ENCODE results near the gene PTMA. TPM values are rescaled to one million over a fixed set of nuclear protein-coding genes. Genes with fewer than 3 reads are reported as not detected.
A peak's percentile ranks its signal among the peaks of the same experiment; 100 is the strongest.
"Not testable (repeated sequence)": the region's sequence is repeated elsewhere in the genome, so short reads cannot be mapped to it uniquely, and the experiment has no call there.

PTMA gene
- polyA plus RNA-seq, 3 donors = 1,062 to 1,127 (median 1,072) TPM

- Histone ChIP-seq H3K36me3 (replicated peaks in 1 of 2; ENCODE audit: control insufficient read depth in 1 of 2, insufficient read depth in 2 of 2, low read length in 2 of 2) (peaks cover 11 to 13% of the 10 kb centered on the region in 2 donors), H3K4me1 (ENCODE audit: control insufficient read depth in 1 of 2, insufficient read depth in 2 of 2, low read length in 2 of 2) (peaks cover 35 to 36% of the 10 kb centered on the region in 2 donors), H3K4me2 (replicated peaks; ENCODE audit: extremely low read depth, low read length, poor library complexity, severe bottlenecking) (peak overlapping the region; percentile 93), H3K9ac (ENCODE audit: insufficient read depth, low read length, poor library complexity, severe bottlenecking) (peak overlapping the region; percentile 100), H3K79me2 (ENCODE audit: insufficient read depth, low read length) (peaks cover 42% of the 10 kb centered on the region), H2AFZ (ENCODE audit: insufficient read depth, low read depth, low read length, poor library complexity, severe bottlenecking) (no peak overlapping the region), H3K9me3 (replicated peaks in 1 of 2; ENCODE audit: control insufficient read depth in 1 of 2, insufficient read depth in 1 of 2, low read length in 2 of 2) (no peaks in the 10 kb centered on the region), H3K27ac (ENCODE audit: low read depth in 1 of 2, low read length in 2 of 2) (peak overlapping the region; percentile 91 to 92), H3K4me3 (replicated peaks in 1 of 3; ENCODE audit: low read depth in 2 of 3, low read length in 3 of 3) (peak overlapping the region; percentile 63 to 99 (median 97)), H3K27me3 (ENCODE audit: control insufficient read depth in 2 of 2, insufficient read depth in 2 of 2, low read length in 2 of 2) (no peaks in the 10 kb centered on the region), H4K20me1 (ENCODE audit: insufficient read depth, low read length) (peaks cover 62% of the 10 kb centered on the region)
- peak overlapping the region; percentile 91 to 93 for H3K4me3 Mint-ChIP-seq
- intact Hi-C loops (cut with micrococcal nuclease) = loop anchor here in 1 of 2 donors (10.0 kb wide), 1 partner anchor 197 kb away; no protein-coding TSS in a partner anchor
- no peak for TF ChIP-seq CTCF (IDR thresholded peaks at IDR 0.05)
- H3K9me3 Mint-ChIP-seq = peaks cover 0 to 3% (median 0%) of the 10 kb centered on the region in 7 donors
- peak in 1 of 3 donors; percentile 58 for DNase-seq
- H3K4me1 Mint-ChIP-seq = peaks cover 28% of the 10 kb centered on the region
- H3K27me3 Mint-ChIP-seq (ENCODE audit: low read depth in 3 of 3) = peaks cover 0 to 4% (median 0%) of the 10 kb centered on the region in 3 donors
- peaks cover 21 to 34% of the 10 kb centered on the region in 2 donors for H3K36me3 Mint-ChIP-seq
- H3K27ac Mint-ChIP-seq = peak overlapping the region; percentile 92 to 100 (median 97)
- 33% methylated on average over 6 of the region's 9 CpGs for WGBS (ENCODE audit: insufficient coverage)
These were observed 3.5 kb downstream of the PTMA start for GRCh38 chr2:231711677-231712450.

GRCh38 chr2:231712451-231713021 lies 4.2 kb downstream of the PTMA start:
- peak overlapping the region; percentile 93 for H3K4me2 ChIP-seq (replicated peaks; ENCODE audit: extremely low read depth, low read length, poor library complexity, severe bottlenecking)
- peak overlapping the region; percentile 92 to 100 (median 97) for H3K27ac Mint-ChIP-seq
- DNase-seq = peak; percentile 38 to 55 (median 41)
- peak overlapping the region; percentile 37 for H3K9ac ChIP-seq (ENCODE audit: insufficient read depth, low read length, poor library complexity, severe bottlenecking)
- H2AFZ ChIP-seq (ENCODE audit: insufficient read depth, low read depth, low read length, poor library complexity, severe bottlenecking); H3K9me3 ChIP-seq (replicated peaks in 1 of 2; ENCODE audit: control insufficient read depth in 1 of 2, insufficient read depth in 1 of 2, low read length in 2 of 2); H3K9me3 Mint-ChIP-seq; H3K27me3 ChIP-seq (ENCODE audit: control insufficient read depth in 2 of 2, insufficient read depth in 2 of 2, low read length in 2 of 2); H3K27me3 Mint-ChIP-seq (ENCODE audit: low read depth in 3 of 3): not testable (repeated sequence)
- H3K4me1 ChIP-seq (ENCODE audit: control insufficient read depth in 1 of 2, insufficient read depth in 2 of 2, low read length in 2 of 2) = peaks cover 33 to 38% of the 10 kb centered on the region in 2 donors
- peaks cover 31% of the 10 kb centered on the region for H3K4me1 Mint-ChIP-seq
- peaks cover 21 to 34% of the 10 kb centered on the region in 2 donors for H3K36me3 Mint-ChIP-seq
- WGBS (ENCODE audit: insufficient coverage) = 40% methylated on average over 3 of the region's 18 CpGs
- H3K79me2 ChIP-seq (ENCODE audit: insufficient read depth, low read length) = peaks cover 42% of the 10 kb centered on the region
- peaks cover 62% of the 10 kb centered on the region for H4K20me1 ChIP-seq (ENCODE audit: insufficient read depth, low read length)
- intact Hi-C loops (cut with micrococcal nuclease) = loop anchor here in 1 of 2 donors (1.0 to 10.0 kb wide), 2 partner anchors 35 to 198 kb away; no protein-coding TSS in a partner anchor
- peak overlapping the region; percentile 91 to 93 for H3K4me3 Mint-ChIP-seq
- H3K4me3 ChIP-seq (replicated peaks in 1 of 3; ENCODE audit: low read depth in 2 of 3, low read length in 3 of 3) = peak overlapping the region in 2 of 3 experiments; percentile 63 to 99
- peaks cover 11 to 13% of the 10 kb centered on the region in 2 donors for H3K36me3 ChIP-seq (replicated peaks in 1 of 2; ENCODE audit: control insufficient read depth in 1 of 2, insufficient read depth in 2 of 2, low read length in 2 of 2)
- peak overlapping the region; percentile 91 to 92 for H3K27ac ChIP-seq (ENCODE audit: low read depth in 1 of 2, low read length in 2 of 2)

GRCh38 chr2:231713406-231713729 lies 5.0 kb downstream of the PTMA start:
- peaks cover 21 to 34% of the 10 kb centered on the region in 2 donors for H3K36me3 Mint-ChIP-seq
- not testable (repeated sequence) for H3K27me3 Mint-ChIP-seq (ENCODE audit: low read depth in 3 of 3); H3K9me3 ChIP-seq (replicated peaks in 1 of 2; ENCODE audit: control insufficient read depth in 1 of 2, insufficient read depth in 1 of 2, low read length in 2 of 2); DNase-seq; H3K4me3 ChIP-seq (replicated peaks in 1 of 3; ENCODE audit: low read depth in 2 of 3, low read length in 3 of 3); H2AFZ ChIP-seq (ENCODE audit: insufficient read depth, low read depth, low read length, poor library complexity, severe bottlenecking); H3K9ac ChIP-seq (ENCODE audit: insufficient read depth, low read length, poor library complexity, severe bottlenecking); H3K27me3 ChIP-seq (ENCODE audit: control insufficient read depth in 2 of 2, insufficient read depth in 2 of 2, low read length in 2 of 2); H3K4me2 ChIP-seq (replicated peaks; ENCODE audit: extremely low read depth, low read length, poor library complexity, severe bottlenecking)
- H3K27ac Mint-ChIP-seq = peak overlapping the region; percentile 90 to 100 (median 94)
- H3K4me1 Mint-ChIP-seq = peaks cover 38% of the 10 kb centered on the region
- H3K79me2 ChIP-seq (ENCODE audit: insufficient read depth, low read length) = peaks cover 42% of the 10 kb centered on the region
- peaks cover 3 to 12% (median 6%) of the 10 kb centered on the region in 7 donors for H3K9me3 Mint-ChIP-seq
- peaks cover 36 to 43% of the 10 kb centered on the region in 2 donors for H3K4me1 ChIP-seq (ENCODE audit: control insufficient read depth in 1 of 2, insufficient read depth in 2 of 2, low read length in 2 of 2)
- peaks cover 11 to 13% of the 10 kb centered on the region in 2 donors for H3K36me3 ChIP-seq (replicated peaks in 1 of 2; ENCODE audit: control insufficient read depth in 1 of 2, insufficient read depth in 2 of 2, low read length in 2 of 2)
- peak overlapping the region; percentile 42 to 51 for H3K27ac ChIP-seq (ENCODE audit: low read depth in 1 of 2, low read length in 2 of 2)
- intact Hi-C loops (cut with micrococcal nuclease) = loop anchor here in 1 of 2 donors (1.0 to 10.0 kb wide), 2 partner anchors 36 to 199 kb away; no protein-coding TSS in a partner anchor
- H3K4me3 Mint-ChIP-seq = peak overlapping the region; percentile 4 to 65
- peaks cover 62% of the 10 kb centered on the region for H4K20me1 ChIP-seq (ENCODE audit: insufficient read depth, low read length)

Measured in CD14-positive monocyte (primary cell).